Measurements from ENCODE around the gene SORBS1.

DNA sequence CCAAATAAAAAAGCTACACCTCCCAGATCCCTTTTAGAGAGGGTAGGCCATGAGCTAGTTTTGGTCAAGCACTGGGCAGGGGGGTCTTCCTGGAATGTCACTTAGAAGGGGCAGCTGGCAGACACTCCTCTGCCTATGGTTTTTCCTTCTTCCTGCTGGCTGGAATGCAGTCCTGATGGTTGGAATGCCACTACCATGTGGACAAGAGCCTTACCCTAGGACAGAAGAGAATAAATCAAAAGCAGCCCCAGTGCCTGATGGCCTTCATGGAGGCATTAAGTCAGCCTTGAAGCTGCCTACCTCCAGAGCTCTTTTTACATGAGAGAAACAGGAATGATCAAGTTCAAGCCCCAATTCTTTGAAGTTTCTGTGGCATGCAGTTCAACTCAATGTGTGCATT lies 43.5 kb upstream of the SORBS1 start:
- TF ChIP-seq, protein P1, sequence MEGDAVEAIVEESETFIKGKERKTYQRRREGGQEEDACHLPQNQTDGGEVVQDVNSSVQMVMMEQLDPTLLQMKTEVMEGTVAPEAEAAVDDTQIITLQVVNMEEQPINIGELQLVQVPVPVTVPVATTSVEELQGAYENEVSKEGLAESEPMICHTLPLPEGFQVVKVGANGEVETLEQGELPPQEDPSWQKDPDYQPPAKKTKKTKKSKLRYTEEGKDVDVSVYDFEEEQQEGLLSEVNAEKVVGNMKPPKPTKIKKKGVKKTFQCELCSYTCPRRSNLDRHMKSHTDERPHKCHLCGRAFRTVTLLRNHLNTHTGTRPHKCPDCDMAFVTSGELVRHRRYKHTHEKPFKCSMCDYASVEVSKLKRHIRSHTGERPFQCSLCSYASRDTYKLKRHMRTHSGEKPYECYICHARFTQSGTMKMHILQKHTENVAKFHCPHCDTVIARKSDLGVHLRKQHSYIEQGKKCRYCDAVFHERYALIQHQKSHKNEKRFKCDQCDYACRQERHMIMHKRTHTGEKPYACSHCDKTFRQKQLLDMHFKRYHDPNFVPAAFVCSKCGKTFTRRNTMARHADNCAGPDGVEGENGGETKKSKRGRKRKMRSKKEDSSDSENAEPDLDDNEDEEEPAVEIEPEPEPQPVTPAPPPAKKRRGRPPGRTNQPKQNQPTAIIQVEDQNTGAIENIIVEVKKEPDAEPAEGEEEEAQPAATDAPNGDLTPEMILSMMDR (IDR thresholded peaks at IDR 0.05), result no peak
- no peak for TF ChIP-seq POLR2A (IDR thresholded peaks at IDR 0.05)
